PC-3 (cell line): ENCODE results near the gene MRPL57. TPM values are rescaled to one million over a fixed set of nuclear protein-coding genes. Genes with fewer than 3 reads are reported as not detected.
"Not testable (repeated sequence)": the region's sequence is repeated elsewhere in the genome, so short reads cannot be mapped to it uniquely, and the experiment has no call there.

Experiments
- ATAC-seq: fragments of 200-7000 bp; cut with Tn5 transposase; 2 replicates; pipeline ENCODE4 v1.9.1; 2020; ENCODE audit warnings: mild to moderate bottlenecking, moderate library complexity
- BruUV-seq: library from RNA; stranded (reverse); fragments of 400-500 nt; replicated peaks from 2 replicates; lab custom pipeline; 2021; lab: Mats Ljungman, UMichigan
- CTCF ChIA-PET: fragments of 300-600 bp; sonication (Branson Sonifier 250); formaldehyde crosslinking; loops from one replicate; lab custom pipeline; 2022; ENCODE audit warnings: antibody characterized with exemption; lab: Charles Lee
- POLR2A ChIA-PET: fragments of 300-600 bp; sonication (Branson Sonifier 250); formaldehyde crosslinking; loops from one replicate; lab custom pipeline; 2022; ENCODE audit warnings: antibody characterized with exemption; ENCODE audit not compliant: unreplicated experiment; lab: Charles Lee
- DNase-seq: peaks from one replicate; pipeline ENCODE4 v3.0.0-alpha.2; 2015
- H2AFZ ChIP-seq: fragments of 300-600 bp; sonication (generic); 2 replicates; pipeline ENCODE4 v1.6.0; 2016; ENCODE audit warnings: antibody characterized with exemption, low read length
- H3F3A ChIP-seq: fragments of 300-600 bp; sonication (generic); one replicate; pipeline ENCODE4 v1.6.0; 2017; ENCODE audit warnings: antibody characterized with exemption, low read length, control low read depth, mild to moderate bottlenecking; ENCODE audit not compliant: unreplicated experiment
- H3K27ac ChIP-seq: fragments of 300-600 bp; sonication (generic); 2 replicates; pipeline ENCODE4 v1.5.1; 2016; ENCODE audit warnings: mild to moderate bottlenecking, low read length
- H3K27me3 ChIP-seq: fragments of 300-600 bp; sonication (generic); 2 replicates; pipeline ENCODE4 v1.6.1; 2016; ENCODE audit warnings: low read length, mixed read lengths
- H3K36me3 ChIP-seq: fragments of 300-600 bp; sonication (generic); 2 replicates; pipeline ENCODE4 v1.6.1; 2016; ENCODE audit warnings: low read depth, mixed run types, low read length, mixed read lengths
- H3K4me1 ChIP-seq: fragments of 300-600 bp; sonication (generic); 2 replicates; pipeline ENCODE4 v1.5.1; 2016; ENCODE audit warnings: low read length; ENCODE audit not compliant: insufficient read depth
- H3K4me2 ChIP-seq: fragments of 300-600 bp; sonication (generic); 2 replicates; pipeline ENCODE4 v1.6.0; 2016; ENCODE audit warnings: low read length
- H3K4me3 ChIP-seq: fragments of 300-600 bp; sonication (generic); 2 replicates; pipeline ENCODE4 v1.5.1; 2016; ENCODE audit warnings: mild to moderate bottlenecking, low read length, mixed read lengths
- H3K79me2 ChIP-seq: fragments of 300-600 bp; sonication (generic); 2 replicates; pipeline ENCODE4 v1.6.1; 2017; ENCODE audit warnings: low read length, mixed read lengths
- H3K9ac ChIP-seq: fragments of 300-600 bp; sonication (generic); 2 replicates; pipeline ENCODE4 v1.6.0; 2016; ENCODE audit warnings: mild to moderate bottlenecking, low read length
- H3K9me2 ChIP-seq: fragments of 300-600 bp; sonication (generic); replicated peaks from 2 replicates; pipeline ENCODE4 v1.6.1; 2016; ENCODE audit warnings: mixed run types, low read length, mixed read lengths
- H3K9me3 ChIP-seq: fragments of 300-600 bp; sonication (generic); 2 replicates; pipeline ENCODE4 v1.6.1; 2016; ENCODE audit warnings: low read length, mixed read lengths
- H4K20me1 ChIP-seq: fragments of 300-600 bp; sonication (generic); 2 replicates; pipeline ENCODE4 v1.6.1; 2016; ENCODE audit warnings: low read length, mixed read lengths
- EZH2 ChIP-seq: fragments of 300-600 bp; sonication (generic); IDR thresholded peaks from one replicate; pipeline ENCODE4 v1.6.1; 2017; ENCODE audit warnings: antibody characterized with exemption, mild to moderate bottlenecking, low read length; ENCODE audit not compliant: unreplicated experiment
- EZH2phosphoT487 ChIP-seq: fragments of 300-600 bp; sonication (generic); IDR thresholded peaks from 2 replicates; pipeline ENCODE4 v1.6.1; 2018; ENCODE audit warnings: mild to moderate bottlenecking, antibody characterized with exemption, low read length, borderline replicate concordance
- intact Hi-C: fragments of 100-400 bp; cut with micrococcal nuclease; formaldehyde crosslinking; loops from 2 replicates; pipeline ENCODE4 v1.9.0; 2023
- total RNA-seq: library from RNA; depleted of rRNA; stranded (reverse); fragments of >200 nt; gene quantifications from 2 replicates; pipeline ENCODE4 v1.2.3, GENCODE V29; 2014
- TF ChIP-seq, protein P1 (sequence below): fragments of 300-600 bp; sonication (generic); conservative IDR thresholded peaks from 2 replicates; pipeline ENCODE4 v1.5.1; 2017; ENCODE audit warnings: antibody characterized with exemption, low read depth, mild to moderate bottlenecking, low read length

The MRPL57 gene
- total RNA-seq, 1 experiment from 2014 or later: 92.3 TPM

DNA sequence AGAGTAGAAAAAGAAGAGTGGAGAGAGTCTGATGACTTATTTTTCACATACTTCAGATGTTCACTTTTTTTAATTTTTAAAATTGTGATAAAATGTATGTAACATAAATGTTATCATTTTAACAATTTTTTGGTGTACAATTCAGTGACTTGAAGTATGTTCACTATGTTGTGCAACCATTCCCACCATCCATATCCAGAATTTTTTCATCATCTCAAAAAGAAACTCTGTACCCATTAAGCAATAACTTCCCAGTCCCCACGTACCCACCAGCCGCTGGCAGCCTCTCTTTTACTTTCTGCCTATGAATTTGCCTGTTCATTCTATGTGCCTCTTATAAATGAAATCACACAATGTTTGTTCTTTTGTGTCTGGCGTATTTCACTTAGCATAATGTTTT lies 43.4 kb upstream of the MRPL57 start:
- no peak overlapping the region for H3K4me2 ChIP-seq
- H3K27ac ChIP-seq: no peak overlapping the region
- ATAC-seq: no peak
- no peaks in the 10 kb centered on the region for H4K20me1 ChIP-seq
- no peaks in the 10 kb centered on the region for H3K79me2 ChIP-seq
- no TSS peak for BruUV-seq
- no peaks in the 10 kb centered on the region for H3K27me3 ChIP-seq
- no peak for DNase-seq
- no peaks in the 10 kb centered on the region for H3K36me3 ChIP-seq
- POLR2A ChIA-PET: interaction anchor here (0.6 kb wide), 1 partner anchor 1656 kb away, joined by 4 read pairs; no protein-coding TSS in a partner anchor
- H3K4me1 ChIP-seq: peaks cover 6% of the 10 kb centered on the region; the same call in 1 of the 2 replicates
- no peak for TF ChIP-seq EZH2
- TF ChIP-seq, protein P1, sequence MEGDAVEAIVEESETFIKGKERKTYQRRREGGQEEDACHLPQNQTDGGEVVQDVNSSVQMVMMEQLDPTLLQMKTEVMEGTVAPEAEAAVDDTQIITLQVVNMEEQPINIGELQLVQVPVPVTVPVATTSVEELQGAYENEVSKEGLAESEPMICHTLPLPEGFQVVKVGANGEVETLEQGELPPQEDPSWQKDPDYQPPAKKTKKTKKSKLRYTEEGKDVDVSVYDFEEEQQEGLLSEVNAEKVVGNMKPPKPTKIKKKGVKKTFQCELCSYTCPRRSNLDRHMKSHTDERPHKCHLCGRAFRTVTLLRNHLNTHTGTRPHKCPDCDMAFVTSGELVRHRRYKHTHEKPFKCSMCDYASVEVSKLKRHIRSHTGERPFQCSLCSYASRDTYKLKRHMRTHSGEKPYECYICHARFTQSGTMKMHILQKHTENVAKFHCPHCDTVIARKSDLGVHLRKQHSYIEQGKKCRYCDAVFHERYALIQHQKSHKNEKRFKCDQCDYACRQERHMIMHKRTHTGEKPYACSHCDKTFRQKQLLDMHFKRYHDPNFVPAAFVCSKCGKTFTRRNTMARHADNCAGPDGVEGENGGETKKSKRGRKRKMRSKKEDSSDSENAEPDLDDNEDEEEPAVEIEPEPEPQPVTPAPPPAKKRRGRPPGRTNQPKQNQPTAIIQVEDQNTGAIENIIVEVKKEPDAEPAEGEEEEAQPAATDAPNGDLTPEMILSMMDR: no peak
- TF ChIP-seq EZH2phosphoT487: no peak
- no peak overlapping the region for H3K4me3 ChIP-seq
- CTCF ChIA-PET: interaction anchor here (0.5 to 1.0 kb wide), 3 partner anchors 22 to 98 kb away, joined by 3 to 7 read pairs (median 3); no protein-coding TSS in a partner anchor
- no peak overlapping the region for H2AFZ ChIP-seq
- H3K9ac ChIP-seq: no peak overlapping the region
- intact Hi-C loops: loop anchor here (1.0 to 10.0 kb wide), 2 partner anchors 68 to 190 kb away; partner anchors contain the start of gene LATS2
- H3K9me2 ChIP-seq: no peaks in the 10 kb centered on the region
- no peaks in the 10 kb centered on the region for H3F3A ChIP-seq
- H3K9me3 ChIP-seq: no peaks in the 10 kb centered on the region

GRCh38 chr13:21134475-21134874 lies 42.0 kb upstream of the MRPL57 start:
- Histone ChIP-seq H3K36me3 (no peaks in the 10 kb centered on the region), H4K20me1 (no peaks in the 10 kb centered on the region), H3K9me2 (no peaks in the 10 kb centered on the region), H3K27ac (no peak overlapping the region), H3K9ac (no peak overlapping the region), H3K4me1 (peaks cover 16% of the 10 kb centered on the region; the same call in 1 of the 2 replicates), H3K4me2 (peak overlapping the region; percentile 33; the same call in 1 of the 2 replicates), H3K27me3 (no peaks in the 10 kb centered on the region), H3K9me3 (no peaks in the 10 kb centered on the region), H3K79me2 (no peaks in the 10 kb centered on the region), H2AFZ (peak overlapping the region; percentile 67; the same call in 1 of the 2 replicates), H3F3A (no peaks in the 10 kb centered on the region), H3K4me3 (no peak overlapping the region)
- intact Hi-C loops: loop anchor here (10.0 kb wide), 1 partner anchor 70 kb away; the partner anchor contains the start of gene LATS2
- CTCF ChIA-PET: no interaction called here
- BruUV-seq: no TSS peak
- ATAC-seq (no peak), DNase-seq (no peak)
- POLR2A ChIA-PET: no interaction called here
- TF ChIP-seq, protein P1: no peak
- TF ChIP-seq EZH2 (no peak), EZH2phosphoT487 (no peak)

GRCh38 chr13:21135833-21136232 lies 40.6 kb upstream of the MRPL57 start:
- H3K79me2 ChIP-seq, CTCF ChIA-PET, H3K4me3 ChIP-seq, H2AFZ ChIP-seq, H3K27me3 ChIP-seq, H3K9me3 ChIP-seq, DNase-seq, H3K27ac ChIP-seq, POLR2A ChIA-PET, ATAC-seq, H3K36me3 ChIP-seq, H3K9ac ChIP-seq, H3K4me2 ChIP-seq, H4K20me1 ChIP-seq, H3K9me2 ChIP-seq, H3F3A ChIP-seq, BruUV-seq: not testable (repeated sequence)
- peaks cover 16% of the 10 kb centered on the region; the same call in 1 of the 2 replicates for H3K4me1 ChIP-seq
- intact Hi-C loops: loop anchor here (5.0 to 10.0 kb wide), 2 partner anchors 71 to 104 kb away; partner anchors contain the start of gene LATS2
